Anterior cingulate cortex (tissue), 58 donors: ENCODE data around the gene PDCD11.
"Not testable (repeated sequence)": the region's sequence is repeated elsewhere in the genome, so short reads cannot be mapped to it uniquely, and the experiment has no call there.

Experiments used
- DNase-seq, 58 donors: peaks; one replicate each; lab custom pipeline; 2025; lab: John Stamatoyannopoulos, UW

Gene PDCD11

GRCh38 chr10:103470761-103471653 is 74.6 kb downstream of the PDCD11 start:
- no peak for DNase-seq

GRCh38 chr10:103472005-103472404 is 75.6 kb downstream of the PDCD11 start:
- no peak for DNase-seq

GRCh38 chr10:103473261-103473671 is 76.8 kb downstream of the PDCD11 start:
- no peak for DNase-seq

GRCh38 chr10:103474077-103474476 is 77.7 kb downstream of the PDCD11 start:
- DNase-seq: no peak

GRCh38 chr10:103475437-103475836 is 79.0 kb downstream of the PDCD11 start:
- no peak for DNase-seq

- DNase-seq: no peak
These were observed 79.8 kb downstream of the PDCD11 start for GRCh38 chr10:103476046-103476768.

- DNase-seq: no peak
These were observed 82.2 kb downstream of the PDCD11 start for GRCh38 chr10:103478671-103479070.

- no peak for DNase-seq
These were observed 82.7 kb downstream of the PDCD11 start, which contains the start of gene CALHM3 for GRCh38 chr10:103479135-103479534. Gene CALHM3 (minus strand): TSS chr10:103479240. CDS start chr10:103479032, 208 bp downstream.

GRCh38 chr10:103480521-103480920 is 84.1 kb downstream of the PDCD11 start:
- no peak for DNase-seq

GRCh38 chr10:103481974-103482531 is 85.6 kb downstream of the PDCD11 start:
- peak in 1 of 58 donors; percentile 13 for DNase-seq

- DNase-seq: not testable (repeated sequence)
These were observed 90.4 kb downstream of the PDCD11 start for GRCh38 chr10:103486635-103487409.

GRCh38 chr10:103487410-103487708 is 90.9 kb downstream of the PDCD11 start:
- DNase-seq: no peak

GRCh38 chr10:103490986-103491314 is 94.5 kb downstream of the PDCD11 start:
- no peak for DNase-seq

GRCh38 chr10:103491729-103492364 is 95.4 kb downstream of the PDCD11 start:
- DNase-seq: no peak

- no peak for DNase-seq
These were observed 96.3 kb downstream of the PDCD11 start for GRCh38 chr10:103492655-103493261.

GRCh38 chr10:103493362-103493915 is 97.0 kb downstream of the PDCD11 start, which contains the start of gene NEURL1:
Gene NEURL1 (plus strand): TSS chr10:103493705. CDS start chr10:103494388, 683 bp downstream.
- peak in 42 of 58 donors; percentile 13 to 81 (median 37) for DNase-seq

- peak in 16 of 58 donors; percentile 8 to 49 (median 19) for DNase-seq
These were observed 97.8 kb downstream of the PDCD11 start for GRCh38 chr10:103493916-103494877.

- no peak for DNase-seq
These were observed 98.9 kb downstream of the PDCD11 start for GRCh38 chr10:103495321-103495720.
